GM23248 (cell line): ENCODE data around the gene WLS. TPM values are rescaled to one million over a fixed set of nuclear protein-coding genes. Genes with fewer than 3 reads are reported as not detected.
A peak's percentile ranks its signal among the peaks of the same experiment; 100 is the strongest.

ENCODE experiments used
- DNase-seq: peaks from one replicate; pipeline ENCODE4 v3.0.0-alpha.2; 2015
- H2AFZ ChIP-seq: fragments of 200-600 bp; sonication (generic); 2 replicates; pipeline ENCODE4 v1.6.1; 2016; ENCODE audit warnings: antibody characterized with exemption
- H3F3A ChIP-seq: fragments of 200-600 bp; sonication (generic); 2 replicates; pipeline ENCODE4 v1.6.1; 2016; ENCODE audit warnings: mild to moderate bottlenecking, antibody characterized with exemption, mixed run types; ENCODE audit not compliant: insufficient read depth
- H3K27ac ChIP-seq: fragments of 200-600 bp; sonication (generic); 2 replicates; pipeline ENCODE4 v1.5.1; 2016; ENCODE audit warnings: mild to moderate bottlenecking
- H3K27me3 ChIP-seq: fragments of 200-600 bp; sonication (generic); replicated peaks from 2 replicates; pipeline ENCODE4 v1.6.1; 2016; ENCODE audit warnings: mild to moderate bottlenecking; ENCODE audit not compliant: insufficient read depth
- H3K36me3 ChIP-seq: fragments of 200-600 bp; sonication (generic); 2 replicates; pipeline ENCODE4 v1.6.1; 2016; ENCODE audit warnings: low read depth, mild to moderate bottlenecking
- H3K4me1 ChIP-seq: fragments of 200-600 bp; sonication (generic); 2 replicates; pipeline ENCODE4 v1.6.1; 2016; ENCODE audit warnings: mild to moderate bottlenecking; ENCODE audit not compliant: insufficient read depth
- H3K4me2 ChIP-seq: fragments of 200-600 bp; sonication (generic); one replicate; pipeline ENCODE4 v1.6.1; 2016; ENCODE audit warnings: mild to moderate bottlenecking; ENCODE audit not compliant: unreplicated experiment
- H3K4me3 ChIP-seq: fragments of 200-600 bp; sonication (generic); 2 replicates; pipeline ENCODE4 v1.5.1; 2016; ENCODE audit warnings: mild to moderate bottlenecking
- H3K79me2 ChIP-seq: fragments of 200-600 bp; sonication (generic); 2 replicates; pipeline ENCODE4 v1.6.1; 2016; ENCODE audit warnings: mild to moderate bottlenecking; ENCODE audit not compliant: insufficient read depth
- H3K9ac ChIP-seq: fragments of 200-600 bp; sonication (generic); 2 replicates; pipeline ENCODE4 v1.6.1; 2016; ENCODE audit warnings: mild to moderate bottlenecking
- H3K9me2 ChIP-seq: fragments of 200-600 bp; sonication (generic); 2 replicates; pipeline ENCODE4 v1.6.1; 2016; ENCODE audit warnings: mixed run types, mild to moderate bottlenecking, moderate library complexity; ENCODE audit not compliant: insufficient read depth
- H3K9me3 ChIP-seq: fragments of 200-600 bp; sonication (generic); one replicate; pipeline ENCODE4 v1.6.1; 2017; ENCODE audit warnings: low read depth
- H4K20me1 ChIP-seq: fragments of 200-600 bp; sonication (generic); 2 replicates; pipeline ENCODE4 v1.6.0; 2016; ENCODE audit not compliant: insufficient read depth
- EZH2 ChIP-seq: fragments of 200-600 bp; sonication (generic); IDR thresholded peaks from 2 replicates; pipeline ENCODE4 v1.6.1; 2018; ENCODE audit warnings: antibody characterized with exemption, mild to moderate bottlenecking; ENCODE audit not compliant: insufficient read depth, poor library complexity, severe bottlenecking
- EZH2phosphoT487 ChIP-seq: fragments of 200-600 bp; sonication (generic); IDR thresholded peaks from 2 replicates; pipeline ENCODE4 v1.6.1; 2018; ENCODE audit warnings: antibody characterized with exemption, moderate library complexity, mild to moderate bottlenecking, low read depth; ENCODE audit not compliant: insufficient read depth
- WGBS, 2 experiments: methylation state at CpG; one replicate each; pipeline ENCODE4 v1.1.6; 2015 to 2017; ENCODE audit warnings: low lambda C conversion rate in 2 of 2, low coverage in 1 of 2; ENCODE audit errors: missing lambda C conversion rate in 2 of 2; 5-methylcytosine and 5-hydroxymethylcytosine counted together
- in situ Hi-C: fragments of 300-500 bp; cut with MboI; formaldehyde crosslinking; loops from 2 replicates; pipeline ENCODE4 v1.15.0; 2020
- polyA plus RNA-seq: library from polyadenylated mRNA; unstranded; fragments of >200 nt; fragmentation: Nextera tagmentation; extraction: Ambion mirVana; gene quantifications from 2 replicates; pipeline ENCODE4 v1.2.1, GENCODE V29; 2016
- total RNA-seq: library from RNA; depleted of rRNA; stranded (reverse); fragments of >200 nt; shearing (Covaris generic); gene quantifications from 2 replicates; pipeline ENCODE4 v1.2.3, GENCODE V29; 2014

Gene WLS
- total and polyA plus RNA-seq, 2 experiments from 2014 or later = 26.7 to 36.4 TPM

DNA sequence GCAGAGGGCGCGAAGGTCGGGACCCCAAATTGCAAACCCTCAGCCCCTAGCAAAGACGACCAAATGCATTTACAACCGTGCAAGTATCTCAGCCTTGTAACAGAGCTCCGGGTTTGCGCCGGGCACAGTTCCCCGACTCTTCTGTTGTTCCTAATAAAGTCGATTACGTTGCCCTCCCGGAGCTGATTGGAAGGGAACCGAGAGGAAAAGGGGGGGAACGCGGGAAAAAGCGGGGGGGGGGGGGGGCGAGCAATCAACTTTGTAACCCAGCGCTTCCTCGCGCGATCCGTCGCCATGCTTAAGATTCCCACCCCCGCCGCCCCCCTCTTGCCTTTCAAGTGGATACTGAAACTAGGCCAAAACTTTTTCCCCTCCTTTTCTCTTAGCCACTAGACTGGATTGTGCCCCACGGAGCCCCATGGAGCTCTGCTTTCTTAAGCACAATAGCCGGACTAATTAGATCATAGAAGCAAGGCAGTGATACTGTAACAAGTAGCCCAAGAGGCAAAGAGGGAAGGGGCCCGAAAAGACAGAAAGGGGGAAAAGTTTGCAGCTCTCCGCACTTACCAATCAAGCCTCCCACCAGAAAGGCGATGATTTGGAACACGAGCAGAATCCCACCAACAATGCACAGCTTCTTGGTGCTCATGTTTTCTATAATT lies 565 bp downstream of the WLS start:
- Histone ChIP-seq H3K9me3 (no peaks in the 10 kb centered on the region), H3K4me2 (peak overlapping the region; percentile 97), H4K20me1 (no peaks in the 10 kb centered on the region), H3K27me3 (no peaks in the 10 kb centered on the region), H3F3A (peaks cover 14% of the 10 kb centered on the region; the same call in 1 of the 2 replicates), H3K4me3 (peak overlapping the region; percentile 80), H3K9ac (peak overlapping the region; percentile 79), H2AFZ (peak overlapping the region; percentile 88), H3K9me2 (no peaks in the 10 kb centered on the region), H3K36me3 (no peaks in the 10 kb centered on the region), H3K27ac (peak overlapping the region; percentile 29), H3K79me2 (peaks cover 44% of the 10 kb centered on the region), H3K4me1 (peaks cover 11% of the 10 kb centered on the region)
- in situ Hi-C loops = no loop called here
- TF ChIP-seq EZH2 (no peak), EZH2phosphoT487 (no peak)
- 1% methylated on average over 18 to 31 of the region's 31 CpGs for WGBS, 2 experiments
- peak; percentile 80 for DNase-seq

DNA sequence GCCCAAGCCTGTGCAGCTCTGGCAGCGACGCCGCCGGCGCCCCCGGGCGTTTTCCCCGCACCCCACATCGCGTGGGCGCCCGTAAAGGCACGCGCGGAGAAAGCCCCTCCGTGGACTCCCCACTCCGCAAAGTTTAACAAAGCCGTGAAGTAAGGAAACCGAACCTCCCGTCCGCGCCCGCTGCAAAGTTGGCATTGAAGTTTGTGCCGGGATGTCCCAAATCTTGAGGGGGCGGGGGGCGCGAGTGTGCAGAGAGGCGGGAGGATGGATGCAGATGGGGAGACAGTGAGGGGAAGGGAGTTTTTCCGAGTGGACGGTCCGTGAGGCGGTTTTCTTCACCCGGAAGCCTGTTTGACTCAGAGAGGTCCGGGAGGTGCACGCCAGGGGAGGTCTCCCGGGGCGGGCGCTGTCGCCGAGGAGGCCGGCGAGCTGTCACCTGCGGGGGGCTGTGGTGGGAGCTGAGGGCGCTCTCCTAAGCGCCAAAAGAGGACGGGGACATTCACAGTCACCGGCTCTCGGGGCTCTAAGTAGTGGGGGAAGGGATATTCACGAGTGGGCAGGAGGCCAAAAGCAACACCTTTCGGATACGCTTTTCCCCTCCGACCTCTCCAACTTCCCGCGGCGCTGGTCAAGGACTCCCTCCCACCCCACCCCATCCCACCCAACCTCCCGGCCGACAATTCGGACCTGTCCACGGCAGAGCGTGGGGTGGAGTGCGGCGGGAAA lies 1.3 kb downstream of the WLS start:
- Histone ChIP-seq H3K4me1 (peaks cover 11% of the 10 kb centered on the region), H3K27me3 (no peaks in the 10 kb centered on the region), H3K4me2 (peak overlapping the region; percentile 97), H3K36me3 (no peaks in the 10 kb centered on the region), H3K9ac (peak overlapping the region; percentile 79), H3K4me3 (peak overlapping the region; percentile 80), H3F3A (peaks cover 14% of the 10 kb centered on the region; the same call in 1 of the 2 replicates), H2AFZ (peak overlapping the region; percentile 88), H3K27ac (0 out of 2 replicates have a peak overlapping the region, but pooled peaks have one; percentile 3), H3K9me2 (no peaks in the 10 kb centered on the region), H3K79me2 (peaks cover 49% of the 10 kb centered on the region), H3K9me3 (no peaks in the 10 kb centered on the region), H4K20me1 (no peaks in the 10 kb centered on the region)
- DNase-seq = peak; percentile 63
- WGBS, 2 experiments = 1% methylated on average over 54 to 62 of the region's 62 CpGs
- TF ChIP-seq EZH2phosphoT487 (no peak), EZH2 (no peak)
- in situ Hi-C loops = no loop called here

- H3K79me2 ChIP-seq = peaks cover 56% of the 10 kb centered on the region
- peak overlapping the region; percentile 3; the same call in 1 of the 2 replicates for H3K27ac ChIP-seq
- DNase-seq = peak; percentile 47
- H3K9me2 ChIP-seq = no peaks in the 10 kb centered on the region
- 11 to 19% methylated on average over 7 of the region's 7 CpGs for WGBS, 2 experiments
- H4K20me1 ChIP-seq = no peaks in the 10 kb centered on the region
- TF ChIP-seq EZH2 = no peak
- TF ChIP-seq EZH2phosphoT487 = no peak
- peak overlapping the region; percentile 88 for H2AFZ ChIP-seq
- H3K4me1 ChIP-seq = peaks cover 11% of the 10 kb centered on the region
- H3K4me2 ChIP-seq = peak overlapping the region; percentile 97
- in situ Hi-C loops = no loop called here
- no peaks in the 10 kb centered on the region for H3K36me3 ChIP-seq
- peak overlapping the region; percentile 79 for H3K9ac ChIP-seq
- H3K4me3 ChIP-seq = peak overlapping the region; percentile 80
- peaks cover 20% of the 10 kb centered on the region; the same call in 1 of the 2 replicates for H3F3A ChIP-seq
- H3K9me3 ChIP-seq = no peaks in the 10 kb centered on the region
- H3K27me3 ChIP-seq = no peaks in the 10 kb centered on the region
Measured at GRCh38 chr1:68230484-68230802, 1.9 kb downstream of the WLS start.

GRCh38 chr1:68229650-68230483 lies 2.5 kb downstream of the WLS start:
- in situ Hi-C loops = no loop called here
- peak overlapping the region; percentile 3; the same call in 1 of the 2 replicates for H3K27ac ChIP-seq
- WGBS, 2 experiments = 49 to 55% methylated on average over 7 of the region's 7 CpGs

More at GRCh38 chr1:68229650-68230483, 2.5 kb downstream of the WLS start:
- H3K4me3 ChIP-seq = peak overlapping the region; percentile 80
- H3K9me2 ChIP-seq = no peaks in the 10 kb centered on the region
- peak overlapping the region; percentile 79; the same call in 1 of the 2 replicates for H3K9ac ChIP-seq
- no peaks in the 10 kb centered on the region for H3K9me3 ChIP-seq
- DNase-seq = peak; percentile 33
- H3K27me3 ChIP-seq = no peaks in the 10 kb centered on the region
- H3K79me2 ChIP-seq = peaks cover 57% of the 10 kb centered on the region
- no peaks in the 10 kb centered on the region for H4K20me1 ChIP-seq
- peaks cover 21% of the 10 kb centered on the region; the same call in 1 of the 2 replicates for H3F3A ChIP-seq
- TF ChIP-seq EZH2 (no peak), EZH2phosphoT487 (no peak)
- peaks cover 11% of the 10 kb centered on the region for H3K4me1 ChIP-seq
- H2AFZ ChIP-seq = peak overlapping the region; percentile 88
- H3K4me2 ChIP-seq = peak overlapping the region; percentile 97
- no peaks in the 10 kb centered on the region for H3K36me3 ChIP-seq
